Epithelial cell of esophagus (primary cell): Measurements from ENCODE around the gene WDR88.
"Not testable (repeated sequence)": the region's sequence is repeated elsewhere in the genome, so short reads cannot be mapped to it uniquely, and the experiment has no call there.

Experiments
- DNase-seq: peaks from one replicate; pipeline ENCODE4 v3.0.0; 2010; ENCODE audit warnings: low read depth
- H3K4me3 ChIP-seq: 2 replicates; pipeline ENCODE4 v1.5.1; 2011; ENCODE audit warnings: mild to moderate bottlenecking, low read length, control low read depth
- CTCF ChIP-seq: IDR thresholded peaks from 2 replicates; pipeline ENCODE4 v1.5.1; 2011; ENCODE audit warnings: low read depth, mild to moderate bottlenecking, low read length, control low read depth, inconsistent platforms; ENCODE audit not compliant: insufficient read depth; ENCODE audit errors: missing control alignments

WDR88 gene

GRCh38 chr19:33207903-33208302, 76.0 kb downstream of the WDR88 start:
- TF ChIP-seq CTCF, result no peak
- no peak for DNase-seq
- H3K4me3 ChIP-seq, result no peak overlapping the region

- DNase-seq, result no peak
- TF ChIP-seq CTCF, result no peak
- H3K4me3 ChIP-seq, result no peak overlapping the region
These were observed 76.5 kb downstream of the WDR88 start for GRCh38 chr19:33208371-33208895.

- TF ChIP-seq CTCF, result no peak
- DNase-seq, result no peak
- no peak overlapping the region for H3K4me3 ChIP-seq
These were observed 77.3 kb downstream of the WDR88 start for GRCh38 chr19:33208904-33209849.

- DNase-seq, H3K4me3 ChIP-seq: not testable (repeated sequence)
These were observed 77.9 kb downstream of the WDR88 start for GRCh38 chr19:33209850-33210230.

GRCh38 chr19:33210266-33210940, 78.5 kb downstream of the WDR88 start:
- TF ChIP-seq CTCF, result no peak
- DNase-seq, result no peak
- no peak overlapping the region for H3K4me3 ChIP-seq

GRCh38 chr19:33211794-33212435, 80.0 kb downstream of the WDR88 start:
- no peak for TF ChIP-seq CTCF
- H3K4me3 ChIP-seq, result no peak overlapping the region
- no peak for DNase-seq
